MCF 10A (cell line): ENCODE data around the gene LAMB1. TPM values are rescaled to one million over a fixed set of nuclear protein-coding genes. Genes with fewer than 3 reads are reported as not detected.
A peak's percentile ranks its signal among the peaks of the same experiment; 100 is the strongest.

Experiments used
- BruUV-seq: library from RNA; stranded (reverse); fragments of 400-500 nt; replicated peaks from 2 replicates; lab custom pipeline; 2021; lab: Mats Ljungman, UMichigan
- CTCF ChIA-PET: fragments of 300-600 bp; sonication (Branson Sonifier 250); formaldehyde crosslinking; extraction: SDS; loops from one replicate; lab custom pipeline; 2021; ENCODE audit warnings: antibody characterized with exemption, inconsistent platforms; lab: Yijun Ruan, JAX
- POLR2A ChIA-PET: fragments of 300-600, 350-650 bp; sonication (Branson Sonifier 250); formaldehyde crosslinking; extraction: SDS; loops from one replicate; lab custom pipeline; 2020; ENCODE audit warnings: antibody characterized with exemption, inconsistent platforms; lab: Yijun Ruan, JAX
- DNase-seq: peaks from one replicate; pipeline ENCODE4 v3.0.0-alpha.2; 2018; ENCODE audit not compliant: unreplicated experiment
- H3K27ac Mint-ChIP-seq: one replicate; pipeline ENCODE4 v1.8.0; 2022; ENCODE audit warnings: mild to moderate bottlenecking, low read depth, mixed read lengths; ENCODE audit not compliant: unreplicated experiment
- H3K27me3 Mint-ChIP-seq: one replicate; pipeline ENCODE4 v1.8.0; 2022; ENCODE audit warnings: mixed read lengths; ENCODE audit not compliant: insufficient read depth, unreplicated experiment
- H3K36me3 Mint-ChIP-seq: one replicate; pipeline ENCODE4 v1.8.0; 2022; ENCODE audit warnings: mild to moderate bottlenecking, moderate library complexity, mixed read lengths; ENCODE audit not compliant: insufficient read depth, unreplicated experiment
- H3K4me1 Mint-ChIP-seq: one replicate; pipeline ENCODE4 v1.8.0; 2022; ENCODE audit warnings: mixed read lengths; ENCODE audit not compliant: insufficient read depth, unreplicated experiment
- H3K4me3 Mint-ChIP-seq: one replicate; pipeline ENCODE4 v1.8.0; 2022; ENCODE audit warnings: mild to moderate bottlenecking, moderate library complexity, mixed read lengths; ENCODE audit not compliant: unreplicated experiment
- H3K9me3 Mint-ChIP-seq: one replicate; pipeline ENCODE4 v1.8.0; 2022; ENCODE audit warnings: mixed read lengths; ENCODE audit not compliant: unreplicated experiment
- CTCF ChIP-seq: fragments of 200-600 bp; IDR thresholded peaks from one replicate; pipeline ENCODE4 v1.8.0; 2022; ENCODE audit warnings: antibody characterized with exemption, mild to moderate bottlenecking; ENCODE audit not compliant: unreplicated experiment
- intact Hi-C: fragments of 100-400 bp; cut with micrococcal nuclease; formaldehyde crosslinking; loops from 2 replicates; pipeline ENCODE4 v1.14.1; 2022
- total RNA-seq: library from RNA; stranded (reverse); gene quantifications from 2 replicates; pipeline ENCODE4 v1.2.3, GENCODE V29; 2022

Gene LAMB1
- total RNA-seq, 1 experiment from 2014 or later = 275 TPM

GRCh38 chr7:108014215-108014614, 11.3 kb upstream of the LAMB1 start:
- Mint-ChIP-seq H3K9me3 (no peaks in the 10 kb centered on the region), H3K27ac (peak overlapping the region; percentile 35), H3K27me3 (no peaks in the 10 kb centered on the region), H3K4me3 (no peak overlapping the region), H3K4me1 (peaks cover 11% of the 10 kb centered on the region), H3K36me3 (no peaks in the 10 kb centered on the region)
- intact Hi-C loops = loop anchor here (10.0 kb wide), 1 partner anchor 119 kb away; the partner anchor contains the start of gene DLD
- ChIA-PET CTCF (interaction anchor here (0.6 to 1.8 kb wide), 4 partner anchors 11 to 135 kb away, joined by 3 to 8 read pairs (median 4); partner anchors contain the start of gene LAMB1), POLR2A (interaction anchor here (0.7 to 5.0 kb wide), 6 partner anchors 11 to 95 kb away, joined by 3 to 52 read pairs (median 6); partner anchors contain the start of gene LAMB1)
- BruUV-seq = no TSS peak
- DNase-seq = no peak
- no peak for TF ChIP-seq CTCF

DNA sequence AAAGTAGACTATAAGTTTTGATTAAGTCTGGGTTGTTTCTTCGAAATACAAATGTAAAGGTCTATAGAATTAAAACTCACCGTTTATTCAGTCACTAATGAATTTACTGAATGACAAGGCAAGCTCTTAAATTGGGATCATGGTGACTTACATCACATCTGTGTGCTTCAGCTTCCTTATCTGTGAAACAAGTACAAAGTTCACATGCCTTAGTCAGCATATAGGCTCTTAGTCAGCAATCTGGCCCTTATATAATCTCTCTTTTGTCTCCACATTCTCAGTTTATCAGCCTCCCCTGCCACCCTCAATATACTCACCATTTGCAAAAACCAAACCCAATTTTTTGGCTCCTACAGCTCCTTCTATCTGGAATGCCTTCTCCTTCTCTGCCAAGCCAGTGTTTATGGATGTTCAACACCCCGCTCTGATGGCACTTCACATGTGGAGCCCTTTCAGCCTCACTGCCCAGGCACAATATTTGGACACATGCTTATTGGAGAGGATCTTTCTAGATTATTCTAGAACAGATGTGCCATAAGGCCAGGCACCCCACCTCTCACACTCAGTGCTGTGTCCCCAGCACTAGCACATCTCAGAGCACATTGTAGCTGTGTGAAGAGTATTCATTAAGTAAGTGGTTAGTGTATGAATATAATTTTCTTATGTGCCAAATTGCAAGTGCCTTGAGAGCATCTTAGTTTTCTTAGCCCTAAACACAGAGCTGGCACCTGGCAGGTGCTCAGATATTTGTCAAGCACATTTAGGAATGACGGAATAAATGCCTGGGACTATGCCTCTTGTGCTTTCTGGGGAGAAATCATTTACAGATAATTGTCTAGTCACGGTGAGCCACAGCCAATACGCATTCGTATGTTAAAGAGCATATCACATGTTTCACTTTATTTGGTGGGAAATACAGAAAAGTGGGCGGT, 9.8 kb upstream of the LAMB1 start:
- H3K27ac Mint-ChIP-seq = no peak overlapping the region
- ChIA-PET CTCF (interaction anchor here (0.8 kb wide), 1 partner anchor 9 kb away, joined by 3 read pairs; no protein-coding TSS in a partner anchor), POLR2A (interaction anchor here (0.6 to 1.5 kb wide), 5 partner anchors 11 to 94 kb away, joined by 3 to 4 read pairs (median 3); no protein-coding TSS in a partner anchor)
- intact Hi-C loops = loop anchor here (10.0 kb wide), 1 partner anchor 118 kb away; the partner anchor contains the start of gene DLD
- H3K9me3 Mint-ChIP-seq = no peaks in the 10 kb centered on the region
- no peaks in the 10 kb centered on the region for H3K27me3 Mint-ChIP-seq
- no peaks in the 10 kb centered on the region for H3K36me3 Mint-ChIP-seq
- BruUV-seq = no TSS peak
- TF ChIP-seq CTCF = no peak
- H3K4me3 Mint-ChIP-seq = no peak overlapping the region
- no peak for DNase-seq
- H3K4me1 Mint-ChIP-seq = peaks cover 11% of the 10 kb centered on the region

GRCh38 chr7:108010377-108010776, 7.4 kb upstream of the LAMB1 start:
- Mint-ChIP-seq H3K9me3 (no peaks in the 10 kb centered on the region), H3K27ac (no peak overlapping the region)
- intact Hi-C loops = loop anchor here (10.0 kb wide), 1 partner anchor 116 kb away; the partner anchor contains the start of gene DLD

More at GRCh38 chr7:108010377-108010776, 7.4 kb upstream of the LAMB1 start:
- H3K4me3 Mint-ChIP-seq = no peak overlapping the region
- H3K36me3 Mint-ChIP-seq = no peaks in the 10 kb centered on the region
- H3K4me1 Mint-ChIP-seq = no peaks in the 10 kb centered on the region
- ChIA-PET CTCF (no interaction called here), POLR2A (no interaction called here)
- BruUV-seq = no TSS peak
- no peak for DNase-seq
- no peaks in the 10 kb centered on the region for H3K27me3 Mint-ChIP-seq
- no peak for TF ChIP-seq CTCF
